ENCODE data around the gene DAPK1.
A peak's percentile ranks its signal among the peaks of the same experiment; 100 is the strongest.

DAPK1 gene

GRCh38 chr9:87520172-87520683, 22.6 kb downstream of the DAPK1 start:
- H3K36me3 Mint-ChIP-seq (ENCODE audit: low read depth): peaks cover 57% of the 10 kb centered on the region
- H3K27me3 Mint-ChIP-seq (ENCODE audit: low read depth): no peaks in the 10 kb centered on the region
- no peak overlapping the region for H3K4me3 Mint-ChIP-seq
- no peaks in the 10 kb centered on the region for H3K9me3 Mint-ChIP-seq
- H3K27ac Mint-ChIP-seq: peak overlapping the region in 1 of 3 experiments; percentile 10
- TF ChIP-seq CTCF (IDR thresholded peaks at IDR 0.05; ENCODE audit: unreplicated experiment in 3 of 3): no peak
- H3K4me1 Mint-ChIP-seq: peaks cover 7% of the 10 kb centered on the region

DNA sequence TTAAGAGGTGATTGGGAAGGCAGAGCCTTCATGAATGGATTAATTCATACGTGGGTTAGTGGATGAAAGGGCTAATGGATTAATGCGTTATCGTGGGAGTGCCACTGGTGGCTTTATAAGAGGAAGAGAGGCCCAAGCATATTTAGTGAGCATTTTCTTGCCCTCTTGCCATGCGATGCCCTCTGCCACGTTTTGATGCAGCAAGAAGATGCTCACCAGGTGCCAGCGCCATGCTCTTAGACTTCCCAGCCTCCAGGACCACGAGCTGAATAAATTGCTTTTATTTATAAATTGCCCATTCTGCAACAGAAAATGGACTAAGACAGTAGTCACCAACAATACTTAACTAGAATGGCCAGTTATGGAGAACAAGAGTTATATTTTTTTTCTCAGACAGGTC, 24.2 kb downstream of the DAPK1 start:
- no peak for TF ChIP-seq CTCF (IDR thresholded peaks at IDR 0.05; ENCODE audit: unreplicated experiment in 3 of 3)
- Mint-ChIP-seq H3K36me3 (ENCODE audit: low read depth) (peaks cover 53% of the 10 kb centered on the region), H3K27ac (no peak overlapping the region), H3K4me3 (no peak overlapping the region), H3K4me1 (peaks cover 10% of the 10 kb centered on the region), H3K9me3 (no peaks in the 10 kb centered on the region), H3K27me3 (ENCODE audit: low read depth) (no peaks in the 10 kb centered on the region)

GRCh38 chr9:87524061-87524460, 26.4 kb downstream of the DAPK1 start:
- Mint-ChIP-seq H3K4me3 (no peak overlapping the region), H3K9me3 (no peaks in the 10 kb centered on the region), H3K4me1 (peaks cover 14% of the 10 kb centered on the region), H3K27ac (peak overlapping the region in 1 of 3 experiments; percentile 27), H3K27me3 (ENCODE audit: low read depth) (no peaks in the 10 kb centered on the region), H3K36me3 (ENCODE audit: low read depth) (peaks cover 47% of the 10 kb centered on the region)
- no peak for TF ChIP-seq CTCF (IDR thresholded peaks at IDR 0.05; ENCODE audit: unreplicated experiment in 3 of 3)

- Mint-ChIP-seq H3K9me3 (no peaks in the 10 kb centered on the region), H3K36me3 (ENCODE audit: low read depth) (peaks cover 39% of the 10 kb centered on the region)
Observed at GRCh38 chr9:87525546-87526303, 28.1 kb downstream of the DAPK1 start.

DNA sequence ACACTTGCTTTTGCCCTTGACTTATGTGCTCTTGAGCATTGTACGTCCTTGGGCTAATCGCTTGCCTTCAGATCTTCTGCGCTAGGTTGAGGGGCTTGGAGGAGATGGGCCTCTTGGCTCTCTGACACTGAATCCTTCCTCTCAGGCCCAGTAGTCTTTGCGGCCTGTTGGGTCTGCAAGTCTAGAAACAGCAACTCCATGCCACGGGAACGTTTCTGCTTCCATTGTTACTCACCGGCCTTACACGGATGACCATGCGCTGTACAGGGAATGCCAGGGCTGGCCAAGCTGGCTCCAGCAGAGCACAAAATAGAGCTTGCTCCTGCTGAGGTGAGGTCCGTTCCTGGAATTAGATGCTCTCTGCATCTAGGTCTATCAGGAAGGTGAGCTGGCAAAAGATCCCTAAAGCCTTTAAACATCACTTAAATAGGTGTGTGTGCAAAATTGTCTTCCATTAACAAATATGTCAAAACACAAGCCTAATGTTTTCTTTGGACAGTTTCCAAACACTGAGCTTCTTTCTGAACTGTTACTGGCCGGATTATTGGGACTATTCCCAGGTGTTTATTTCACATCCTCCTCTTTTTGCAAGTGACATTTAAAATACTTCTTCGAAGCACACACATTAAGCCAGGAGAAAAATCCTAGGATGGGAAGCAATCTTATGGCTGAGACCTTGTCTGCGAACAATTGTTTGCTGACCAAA, 29.7 kb downstream of the DAPK1 start:
- Mint-ChIP-seq H3K36me3 (ENCODE audit: low read depth) (peaks cover 29% of the 10 kb centered on the region), H3K4me3 (no peak overlapping the region), H3K4me1 (peaks cover 43% of the 10 kb centered on the region), H3K9me3 (no peaks in the 10 kb centered on the region), H3K27me3 (ENCODE audit: low read depth) (no peaks in the 10 kb centered on the region), H3K27ac (peak overlapping the region in 1 of 3 experiments; percentile 20)
- no peak for TF ChIP-seq CTCF (IDR thresholded peaks at IDR 0.05; ENCODE audit: unreplicated experiment in 3 of 3)

More at GRCh38 chr9:87525546-87526303, 28.1 kb downstream of the DAPK1 start:
- no peak for TF ChIP-seq CTCF (IDR thresholded peaks at IDR 0.05; ENCODE audit: unreplicated experiment in 3 of 3)
- H3K27ac Mint-ChIP-seq: no peak overlapping the region
- H3K27me3 Mint-ChIP-seq (ENCODE audit: low read depth): no peaks in the 10 kb centered on the region
- H3K4me1 Mint-ChIP-seq: peaks cover 30% of the 10 kb centered on the region
- no peak overlapping the region for H3K4me3 Mint-ChIP-seq
